A549 treated with ZK216348 at 1 μM for 4 hours (cell line): ENCODE data around the gene GABRG2. TPM values are rescaled to one million over a fixed set of nuclear protein-coding genes. Genes with fewer than 3 reads are reported as not detected.

Experiments used
- total RNA-seq: library from RNA; stranded (reverse); fragments of 200-300 nt; extraction: Qiagen RNA extraction; gene quantifications from 5 replicates; pipeline ENCODE4 v1.2.3, GENCODE V29; 2022; ENCODE audit warnings: low read depth

GABRG2 gene
- not detected in 5 replicates for total RNA-seq

DNA sequence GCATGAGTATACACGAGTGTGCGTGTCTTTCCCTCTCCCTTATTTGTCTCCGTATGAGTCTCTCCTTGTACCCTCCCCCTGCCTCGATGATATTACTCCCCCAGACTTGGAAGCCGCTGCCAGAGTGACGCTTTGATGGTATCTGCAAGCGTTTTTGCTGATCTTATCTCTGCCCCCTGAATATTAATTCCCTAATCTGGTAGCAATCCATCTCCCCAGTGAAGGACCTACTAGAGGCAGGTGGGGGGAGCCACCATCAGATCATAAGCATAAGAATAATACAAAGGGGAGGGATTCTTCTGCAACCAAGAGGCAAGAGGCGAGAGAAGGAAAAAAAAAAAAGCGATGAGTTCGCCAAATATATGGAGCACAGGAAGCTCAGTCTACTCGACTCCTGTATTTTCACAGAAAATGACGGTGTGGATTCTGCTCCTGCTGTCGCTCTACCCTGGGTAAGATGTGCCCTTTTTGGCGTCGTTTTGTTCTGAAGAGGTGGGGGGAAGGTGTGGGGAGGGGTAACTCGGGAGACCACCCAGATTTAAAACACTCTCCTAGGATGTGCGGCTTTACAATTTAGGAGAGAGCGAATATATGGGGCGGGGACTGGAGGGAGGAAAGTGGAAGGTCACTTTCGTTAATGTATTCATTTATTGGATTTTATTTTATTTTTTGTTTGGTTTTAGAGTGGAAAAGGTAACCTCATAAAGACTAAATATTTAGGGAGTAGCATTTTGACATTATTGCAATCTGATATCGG is at the start of gene GABRG2:
TSS of gene GABRG2 (plus strand) at position 119 of the 757 bp plus-strand sequence. CDS start at position 346, 227 bp downstream.

Other genes starting within 250 kb of the GABRG2 start
- not detected in 5 replicates for gene GABRA1, start 219.7 kb upstream of the GABRG2 start, total RNA-seq